ENCODE data around the gene PCGF1.

DNA sequence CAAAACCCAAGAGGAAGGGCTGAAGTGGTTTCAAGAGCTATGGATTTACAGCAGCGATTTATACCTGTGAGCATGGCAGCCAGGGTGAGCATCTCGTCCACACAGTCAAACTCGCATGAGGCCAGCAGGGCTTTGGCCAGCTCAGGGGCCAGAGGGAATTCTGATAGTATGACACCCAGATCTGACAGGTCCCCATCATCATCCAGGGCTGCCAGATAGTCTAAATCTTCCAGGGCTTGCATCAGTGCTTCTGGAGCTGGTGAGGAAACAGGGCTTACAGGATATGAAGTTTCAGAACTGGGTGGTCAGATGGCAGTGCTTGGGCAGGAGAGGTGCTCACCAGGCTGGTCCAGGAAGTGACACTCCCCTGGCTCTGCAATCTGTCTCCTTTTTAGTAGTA lies 15.0 kb upstream of the PCGF1 start:
- TF ChIP-seq SIN3A (IDR thresholded peaks at IDR 0.05; ENCODE audit: borderline replicate concordance, insufficient read depth, low read length), result no peak
- no peak for TF ChIP-seq REST (IDR thresholded peaks at IDR 0.05; ENCODE audit: insufficient read depth in 1 of 2, low read depth in 2 of 2, low read length in 2 of 2)
- TF ChIP-seq POLR2AphosphoS5 (IDR thresholded peaks at IDR 0.05; ENCODE audit: low read depth, low read length), result no peak
- no peak for TF ChIP-seq TAF1 (IDR thresholded peaks at IDR 0.05; ENCODE audit: borderline replicate concordance, insufficient read depth, low read length)
